ENCODE results near the gene GGT6. TPM values are rescaled to one million over a fixed set of nuclear protein-coding genes. Genes with fewer than 3 reads are reported as not detected.

Gene GGT6
- total RNA-seq, 6 experiments from 2014 or later, result not detected

DNA sequence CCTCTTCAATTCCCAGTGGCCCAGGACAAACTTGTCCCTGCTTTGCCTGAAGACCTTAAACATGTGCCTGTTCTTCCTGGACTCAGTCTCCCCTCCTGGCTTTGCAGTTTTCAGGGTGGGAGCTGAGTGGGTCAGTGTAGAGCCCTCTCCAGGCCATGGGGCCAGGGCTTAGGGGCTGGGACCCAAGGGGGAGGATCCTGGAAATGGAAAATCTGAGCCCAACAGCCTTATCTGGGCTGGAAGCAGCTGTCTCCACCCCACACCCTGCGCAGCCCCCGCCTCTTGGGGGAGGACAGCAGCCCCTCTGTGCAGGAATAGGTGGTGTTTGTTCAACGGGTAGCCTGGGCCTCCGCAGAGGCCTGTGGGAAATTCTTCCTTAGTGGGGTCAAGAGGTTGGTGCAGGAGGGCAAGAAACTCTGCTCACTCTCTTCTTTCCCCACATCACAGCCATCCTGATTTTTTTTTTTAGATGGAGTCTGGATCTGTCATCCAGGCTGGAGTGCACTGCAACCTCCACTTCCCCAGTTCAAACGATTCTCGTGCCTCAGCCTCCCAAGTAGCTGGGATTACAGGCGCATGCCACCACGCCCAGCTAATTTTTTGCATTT lies 17.1 kb upstream of the GGT6 start:
- H3K27me3 Mint-ChIP-seq (ENCODE audit: insufficient read depth), result peaks cover 26% of the 10 kb centered on the region
- no peak for DNase-seq
- TF ChIP-seq, protein P1, sequence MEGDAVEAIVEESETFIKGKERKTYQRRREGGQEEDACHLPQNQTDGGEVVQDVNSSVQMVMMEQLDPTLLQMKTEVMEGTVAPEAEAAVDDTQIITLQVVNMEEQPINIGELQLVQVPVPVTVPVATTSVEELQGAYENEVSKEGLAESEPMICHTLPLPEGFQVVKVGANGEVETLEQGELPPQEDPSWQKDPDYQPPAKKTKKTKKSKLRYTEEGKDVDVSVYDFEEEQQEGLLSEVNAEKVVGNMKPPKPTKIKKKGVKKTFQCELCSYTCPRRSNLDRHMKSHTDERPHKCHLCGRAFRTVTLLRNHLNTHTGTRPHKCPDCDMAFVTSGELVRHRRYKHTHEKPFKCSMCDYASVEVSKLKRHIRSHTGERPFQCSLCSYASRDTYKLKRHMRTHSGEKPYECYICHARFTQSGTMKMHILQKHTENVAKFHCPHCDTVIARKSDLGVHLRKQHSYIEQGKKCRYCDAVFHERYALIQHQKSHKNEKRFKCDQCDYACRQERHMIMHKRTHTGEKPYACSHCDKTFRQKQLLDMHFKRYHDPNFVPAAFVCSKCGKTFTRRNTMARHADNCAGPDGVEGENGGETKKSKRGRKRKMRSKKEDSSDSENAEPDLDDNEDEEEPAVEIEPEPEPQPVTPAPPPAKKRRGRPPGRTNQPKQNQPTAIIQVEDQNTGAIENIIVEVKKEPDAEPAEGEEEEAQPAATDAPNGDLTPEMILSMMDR (IDR thresholded peaks at IDR 0.05), result no peak
- H3K9me3 Mint-ChIP-seq, result no peaks in the 10 kb centered on the region
- no peaks in the 10 kb centered on the region for H3K36me3 Mint-ChIP-seq (ENCODE audit: low read depth)
- no peak overlapping the region for H3K4me3 Mint-ChIP-seq
- H3K27ac Mint-ChIP-seq, result no peak overlapping the region
- no peaks in the 10 kb centered on the region for H3K4me1 Mint-ChIP-seq (ENCODE audit: low read depth)

DNA sequence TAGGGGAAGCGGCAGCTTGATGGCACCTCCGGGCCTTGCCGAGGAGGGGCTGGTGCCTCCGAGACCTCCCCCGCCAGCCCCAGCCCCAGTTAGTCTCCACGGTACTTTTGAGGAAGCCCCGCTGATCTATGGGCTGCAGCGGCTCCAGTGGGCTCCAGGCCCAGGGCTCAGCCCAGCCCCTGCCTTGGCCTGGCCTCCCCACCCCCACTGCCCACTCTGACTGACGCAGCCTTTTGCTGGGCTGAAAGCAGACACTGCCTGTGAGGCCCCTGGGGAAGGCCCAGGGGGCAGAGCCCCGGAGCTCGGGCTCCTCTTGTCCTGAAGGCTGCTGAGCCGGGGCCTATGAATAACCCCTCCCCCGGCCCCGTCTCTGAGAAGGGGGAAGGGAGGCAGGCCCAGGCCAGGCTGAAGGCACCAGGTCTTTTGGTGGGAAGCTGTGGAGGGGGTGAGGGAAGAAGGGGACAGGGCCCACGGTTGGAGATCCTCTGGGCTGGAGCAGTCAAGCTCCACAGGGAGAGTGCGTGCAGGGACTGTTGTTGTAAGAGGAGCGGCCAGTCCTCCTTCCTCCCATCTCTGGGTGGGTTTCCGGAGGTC lies 16.4 kb upstream of the GGT6 start:
- no peaks in the 10 kb centered on the region for H3K9me3 Mint-ChIP-seq
- TF ChIP-seq, protein P1 (IDR thresholded peaks at IDR 0.05), result no peak
- no peak overlapping the region for H3K27ac Mint-ChIP-seq
- H3K27me3 Mint-ChIP-seq (ENCODE audit: insufficient read depth), result peaks cover 27% of the 10 kb centered on the region
- DNase-seq, result no peak
- H3K4me3 Mint-ChIP-seq, result no peak overlapping the region
- no peaks in the 10 kb centered on the region for H3K4me1 Mint-ChIP-seq (ENCODE audit: low read depth)
- no peaks in the 10 kb centered on the region for H3K36me3 Mint-ChIP-seq (ENCODE audit: low read depth)

DNA sequence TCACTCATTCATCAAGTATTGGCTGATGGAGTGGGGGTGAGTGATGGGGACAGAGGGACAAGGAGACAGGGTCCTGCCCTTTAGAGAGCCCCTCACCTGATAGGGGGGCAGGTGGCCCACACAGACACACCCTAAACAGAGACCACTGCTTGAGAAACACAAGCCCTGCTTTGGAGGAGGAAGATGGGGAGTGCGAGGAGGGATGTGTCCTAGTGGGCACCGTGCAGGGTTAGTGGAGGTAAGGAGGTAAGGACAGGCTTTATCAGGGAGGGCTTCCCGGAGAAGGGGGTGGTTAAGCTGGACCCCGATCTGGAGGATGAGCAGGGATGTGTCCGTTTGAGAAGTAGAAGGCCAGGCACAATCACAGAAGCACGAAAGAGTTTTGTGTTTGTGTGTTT lies 15.8 kb upstream of the GGT6 start:
- H3K36me3 Mint-ChIP-seq (ENCODE audit: low read depth), result no peaks in the 10 kb centered on the region
- H3K9me3 Mint-ChIP-seq, result no peaks in the 10 kb centered on the region
- DNase-seq, result no peak
- H3K27me3 Mint-ChIP-seq (ENCODE audit: insufficient read depth), result peaks cover 21% of the 10 kb centered on the region
- TF ChIP-seq, protein P1 (IDR thresholded peaks at IDR 0.05), result no peak
- H3K4me1 Mint-ChIP-seq (ENCODE audit: low read depth), result no peaks in the 10 kb centered on the region
- H3K4me3 Mint-ChIP-seq, result no peak overlapping the region
- H3K27ac Mint-ChIP-seq, result no peak overlapping the region

DNA sequence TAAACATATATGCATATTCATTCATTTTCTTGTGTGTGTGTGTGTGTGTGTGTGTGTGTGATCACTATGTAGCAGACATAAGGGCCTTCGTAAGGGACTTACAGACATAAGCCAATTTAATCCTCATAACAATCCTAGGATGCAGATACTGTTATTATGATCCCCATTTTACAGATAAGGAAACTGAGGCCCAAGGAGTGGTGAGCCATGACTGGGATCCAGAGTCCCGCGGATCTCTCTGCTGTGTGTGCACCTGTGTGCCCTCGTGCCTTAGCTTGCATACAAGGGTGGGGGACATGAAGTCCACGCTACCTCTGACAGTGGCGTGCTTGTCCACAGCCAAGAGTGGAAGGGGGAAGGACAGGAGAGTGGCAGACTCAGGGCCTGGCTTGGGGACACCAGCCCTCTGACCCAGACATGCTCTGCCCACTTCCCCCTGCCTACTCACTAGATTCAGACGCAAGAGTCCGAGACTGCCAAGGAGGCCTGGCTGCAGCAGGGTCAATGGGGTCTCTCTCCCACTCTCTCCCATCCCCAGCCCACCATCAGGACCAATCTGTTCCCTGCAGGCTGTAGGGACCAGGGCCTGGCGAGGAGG lies 14.2 kb upstream of the GGT6 start:
- Mint-ChIP-seq H3K27ac (no peak overlapping the region), H3K4me1 (ENCODE audit: low read depth) (no peaks in the 10 kb centered on the region), H3K9me3 (no peaks in the 10 kb centered on the region), H3K36me3 (ENCODE audit: low read depth) (no peaks in the 10 kb centered on the region), H3K4me3 (no peak overlapping the region), H3K27me3 (ENCODE audit: insufficient read depth) (peaks cover 19% of the 10 kb centered on the region)
- no peak for DNase-seq
- TF ChIP-seq, protein P1 (IDR thresholded peaks at IDR 0.05), result no peak

DNA sequence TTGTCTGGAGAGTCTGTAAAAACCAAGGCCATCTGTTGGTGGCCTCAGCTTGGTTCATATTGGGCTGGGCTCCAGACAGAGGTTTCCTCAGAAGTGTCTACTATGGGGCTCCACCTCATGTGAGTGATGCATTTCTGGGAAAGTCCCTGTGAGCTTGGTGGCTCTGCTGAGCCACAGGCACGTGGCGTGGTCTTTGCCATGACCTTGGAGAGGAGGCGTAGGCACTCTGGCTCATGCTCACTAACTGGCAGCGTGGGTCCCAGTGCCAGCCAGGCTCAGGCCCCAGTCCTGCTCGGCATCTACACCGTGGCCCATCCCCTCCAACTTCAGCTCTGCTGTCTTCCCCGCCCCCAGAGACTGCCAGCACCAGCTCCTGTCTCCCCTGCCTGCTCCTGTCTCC lies 13.3 kb upstream of the GGT6 start:
- Mint-ChIP-seq H3K9me3 (no peaks in the 10 kb centered on the region), H3K36me3 (ENCODE audit: low read depth) (no peaks in the 10 kb centered on the region), H3K27ac (no peak overlapping the region), H3K4me3 (no peak overlapping the region), H3K4me1 (ENCODE audit: low read depth) (no peaks in the 10 kb centered on the region), H3K27me3 (ENCODE audit: insufficient read depth) (peaks cover 23% of the 10 kb centered on the region)
- no peak for DNase-seq
- TF ChIP-seq, protein P1 (IDR thresholded peaks at IDR 0.05), result no peak
